Islet precursor cell (in vitro differentiated cells): ENCODE measurements around the gene TCEAL7.
"Not testable (repeated sequence)": the region's sequence is repeated elsewhere in the genome, so short reads cannot be mapped to it uniquely, and the experiment has no call there.

Experiments used
- DNase-seq: peaks from one replicate; pipeline ENCODE4 v3.0.0-alpha.2; 2018

TCEAL7 gene

GRCh38 chrX:103329991-103330390 lies at the start of gene TCEAL7:
TSS of gene TCEAL7 (plus strand) at chrX:103330239. CDS start at chrX:103331404, 1,165 bp downstream.
- peak; percentile 88 for DNase-seq

GRCh38 chrX:103293118-103293517 lies 36.9 kb upstream of the TCEAL7 start:
- DNase-seq: no peak

- DNase-seq: no peak
Measured at GRCh38 chrX:103304705-103305104, 25.3 kb upstream of the TCEAL7 start.

- not testable (repeated sequence) for DNase-seq
Measured at GRCh38 chrX:103305666-103306065, 24.4 kb upstream of the TCEAL7 start.

- no peak for DNase-seq
Measured at GRCh38 chrX:103309860-103310554, 20.0 kb upstream of the TCEAL7 start.

- peak; percentile 96 for DNase-seq
Measured at GRCh38 chrX:103310555-103311398, 19.3 kb upstream of the TCEAL7 start, which contains the start of gene BEX2. TSS of gene BEX2 (minus strand) at chrX:103310990. CDS start at chrX:103309976, 1,014 bp downstream.

- no peak for DNase-seq
Measured at GRCh38 chrX:103311399-103311780, 18.6 kb upstream of the TCEAL7 start.

GRCh38 chrX:103330681-103331288 lies 746 bp downstream of the TCEAL7 start:
- DNase-seq: peak; percentile 81

- no peak for DNase-seq
Measured at GRCh38 chrX:103338663-103339062, 8.6 kb downstream of the TCEAL7 start.

- DNase-seq: peak; percentile 64
Measured at GRCh38 chrX:103343105-103343504, 13.1 kb downstream of the TCEAL7 start.

- DNase-seq: no peak
Measured at GRCh38 chrX:103344606-103345005, 14.6 kb downstream of the TCEAL7 start.

- peak; percentile 60 for DNase-seq
Measured at GRCh38 chrX:103347682-103348397, 17.8 kb downstream of the TCEAL7 start.

GRCh38 chrX:103356130-103356798 lies 26.2 kb downstream of the TCEAL7 start, which contains the start of gene TCEAL9:
TSS of gene TCEAL9 (plus strand) at chrX:103356506. CDS start at chrX:103357685, 1,179 bp downstream.
- DNase-seq: peak; percentile 87

- peak; percentile 59 for DNase-seq
Measured at GRCh38 chrX:103356858-103357257, 26.8 kb downstream of the TCEAL7 start.

- no peak for DNase-seq
Measured at GRCh38 chrX:103357871-103358270, 27.8 kb downstream of the TCEAL7 start.

- DNase-seq: not testable (repeated sequence)
Measured at GRCh38 chrX:103359605-103360004, 29.6 kb downstream of the TCEAL7 start.

GRCh38 chrX:103360092-103360491 lies 30.1 kb downstream of the TCEAL7 start:
- no peak for DNase-seq

- no peak for DNase-seq
Measured at GRCh38 chrX:103360916-103361315, 30.9 kb downstream of the TCEAL7 start.

- DNase-seq: no peak
Measured at GRCh38 chrX:103361798-103362197, 31.8 kb downstream of the TCEAL7 start.

- DNase-seq: peak; percentile 69
Measured at GRCh38 chrX:103362474-103362873, 32.4 kb downstream of the TCEAL7 start.

- no peak for DNase-seq
Measured at GRCh38 chrX:103363046-103363445, 33.0 kb downstream of the TCEAL7 start.

- DNase-seq: peak; percentile 60
Measured at GRCh38 chrX:103367502-103367901, 37.5 kb downstream of the TCEAL7 start.
